Measurements from ENCODE around the gene CTCF. TPM values are rescaled to one million over a fixed set of nuclear protein-coding genes. Genes with fewer than 3 reads are reported as not detected.
"Not testable (repeated sequence)": the region's sequence is repeated elsewhere in the genome, so short reads cannot be mapped to it uniquely, and the experiment has no call there.

Gene CTCF
- total and polyA plus RNA-seq, 10 of the 15 experiments (the other 5 are each of a cell fraction or from before 2014, with no cell fraction given), result 9.1 to 55.0 (median 41.8) TPM

- Histone ChIP-seq H3K9me3 (replicated peaks; ENCODE audit: control insufficient read depth, insufficient read depth, low read length) (no peaks in the 10 kb centered on the region), H3K79me2 (ENCODE audit: control insufficient read depth, insufficient read depth, low read length) (no peaks in the 10 kb centered on the region; the same call in 1 of the 2 replicates), H4K20me1 (ENCODE audit: control insufficient read depth, insufficient read depth) (no peaks in the 10 kb centered on the region; the same call in 1 of the 2 replicates), H3K36me3 (ENCODE audit: control insufficient read depth in 2 of 2, insufficient read depth in 2 of 2, low read length in 1 of 2) (no peaks in the 10 kb centered on the region), H3K27ac (ENCODE audit: control insufficient read depth, insufficient read depth) (no peak overlapping the region), H3K27me3 (replicated peaks in 1 of 2; ENCODE audit: control insufficient read depth in 2 of 2, insufficient read depth in 2 of 2, low read length in 1 of 2) (peaks cover 0 to 2% of the 10 kb centered on the region in 2 experiments; a peak in 1 of 4 replicates), H3K4me1 (ENCODE audit: control insufficient read depth, insufficient read depth, low read length) (peaks cover 39% of the 10 kb centered on the region), H3K4me2 (ENCODE audit: control insufficient read depth, insufficient read depth) (no peak overlapping the region), H2AFZ (ENCODE audit: control insufficient read depth, low read depth, low read length) (no peak overlapping the region), H3K4me3 (no peak overlapping the region), H3K9ac (ENCODE audit: control insufficient read depth, insufficient read depth, low read length) (no peak overlapping the region)
- POLR2A ChIA-PET, result interaction anchor here (1.0 to 5.7 kb wide), 3 partner anchors 10 to 29 kb away, joined by 3 to 56 read pairs (median 25); partner anchors contain the start of gene CTCF
- 80% methylated on average over 9 of the region's 9 CpGs for WGBS (ENCODE audit: insufficient coverage, insufficient replicate concordance, low lambda C conversion rate, missing lambda C conversion rate)
- SMC1A ChIA-PET (ENCODE audit: uncharacterized antibody, unreplicated experiment), result interaction anchor here (0.6 to 4.3 kb wide), 9 partner anchors 12 to 176 kb away, joined by 3 to 27 read pairs (median 4); partner anchors contain the start of genes ATP6V0D1, CARMIL2 and CTCF
- in situ Hi-C loops (cut with MboI) (no loop called here), intact Hi-C loops (cut with micrococcal nuclease; ENCODE audit: unreplicated experiment) (no loop called here)
- RAD21 ChIA-PET (ENCODE audit: unreplicated experiment), result interaction anchor here (0.6 to 2.5 kb wide), 8 partner anchors 12 to 461 kb away, joined by 3 to 17 read pairs (median 4); no protein-coding TSS in a partner anchor
- ATAC-seq, result no peak
- CTCF ChIA-PET, result interaction anchor here (0.6 to 11.3 kb wide), 10 partner anchors 11 to 135 kb away, joined by 3 to 131 read pairs (median 8); partner anchors contain the start of genes ATP6V0D1 and CARMIL2
- no peak for FAIRE-seq
- TF ChIP-seq ATF7 (IDR thresholded peaks at IDR 0.05; ENCODE audit: low read depth), result no peak
- DNase-seq (ENCODE audit: low read depth, low spot score), result no peak
- TSS peak; percentile 15 for BruUV-seq (replicated peaks)
Measured at GRCh38 chr16:67533024-67533560, 29.2 kb upstream of the CTCF start.

GRCh38 chr16:67533987-67534386 lies 28.3 kb upstream of the CTCF start:
- H3K36me3 ChIP-seq (ENCODE audit: control insufficient read depth in 2 of 2, insufficient read depth in 2 of 2, low read length in 1 of 2); BruUV-seq (replicated peaks); H3K4me3 ChIP-seq; H4K20me1 ChIP-seq (ENCODE audit: control insufficient read depth, insufficient read depth); H3K27ac ChIP-seq (ENCODE audit: control insufficient read depth, insufficient read depth); H2AFZ ChIP-seq (ENCODE audit: control insufficient read depth, low read depth, low read length); intact Hi-C loops (cut with micrococcal nuclease; ENCODE audit: unreplicated experiment); in situ Hi-C loops (cut with MboI); H3K79me2 ChIP-seq (ENCODE audit: control insufficient read depth, insufficient read depth, low read length); H3K27me3 ChIP-seq (replicated peaks in 1 of 2; ENCODE audit: control insufficient read depth in 2 of 2, insufficient read depth in 2 of 2, low read length in 1 of 2); H3K4me2 ChIP-seq (ENCODE audit: control insufficient read depth, insufficient read depth); DNase-seq (ENCODE audit: low read depth, low spot score); H3K9ac ChIP-seq (ENCODE audit: control insufficient read depth, insufficient read depth, low read length); H3K9me3 ChIP-seq (replicated peaks; ENCODE audit: control insufficient read depth, insufficient read depth, low read length); FAIRE-seq; ATAC-seq: not testable (repeated sequence)
- ChIA-PET CTCF (interaction anchor here (0.7 to 11.3 kb wide), 3 partner anchors 12 to 22 kb away, joined by 4 to 131 read pairs (median 16); no protein-coding TSS in a partner anchor), POLR2A (interaction anchor here (0.6 to 5.7 kb wide), 3 partner anchors 8 to 45 kb away, joined by 4 to 56 read pairs (median 4); no protein-coding TSS in a partner anchor), RAD21 (ENCODE audit: unreplicated experiment) (interaction anchor here (1.3 to 2.5 kb wide), 2 partner anchors 13 to 106 kb away, joined by 3 to 17 read pairs; no protein-coding TSS in a partner anchor), SMC1A (ENCODE audit: uncharacterized antibody, unreplicated experiment) (interaction anchor here (0.7 to 2.3 kb wide), 3 partner anchors 11 to 110 kb away, joined by 3 to 12 read pairs (median 3); partner anchors contain the start of gene CARMIL2)
- WGBS (ENCODE audit: insufficient coverage, insufficient replicate concordance, low lambda C conversion rate, missing lambda C conversion rate), result 63% methylated on average over 4 of the region's 6 CpGs
- peaks cover 39% of the 10 kb centered on the region for H3K4me1 ChIP-seq (ENCODE audit: control insufficient read depth, insufficient read depth, low read length)
